ENCODE results near the gene BCL2.

Gene BCL2

DNA sequence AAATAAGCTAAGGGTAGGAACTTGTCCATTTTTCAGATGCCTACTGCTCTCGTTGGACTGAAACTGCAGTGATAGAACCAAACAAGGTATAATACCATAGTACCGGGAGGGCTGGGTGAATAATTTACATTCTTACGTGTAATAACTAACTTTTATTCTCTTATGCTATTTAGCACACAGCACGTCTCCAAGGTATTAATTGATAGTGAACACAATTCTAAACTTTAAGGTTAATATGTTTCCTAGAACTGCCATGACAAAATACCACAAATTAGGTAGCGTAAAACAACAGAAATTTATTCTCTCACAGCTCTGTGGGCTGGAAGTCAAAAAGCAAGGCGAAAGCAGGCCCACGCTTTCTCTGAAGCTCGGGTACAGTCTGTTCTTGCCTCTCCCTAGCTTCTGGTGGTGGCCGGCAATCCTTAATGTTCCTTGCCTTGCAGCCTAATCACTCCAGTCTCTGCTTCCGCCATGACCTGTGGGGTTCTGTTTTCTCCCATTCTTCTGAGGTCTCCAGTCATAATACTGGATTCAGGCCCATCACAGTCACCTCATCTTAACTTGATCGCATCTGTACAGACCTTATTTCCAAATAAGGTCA lies 5.6 kb upstream of the BCL2 start:
- DNase-seq: no peak

- DNase-seq: peak; percentile 76
Observed at GRCh38 chr18:63322908-63323634, 3.5 kb upstream of the BCL2 start.

- no peak for DNase-seq
Observed at GRCh38 chr18:63322206-63322605, 2.6 kb upstream of the BCL2 start.

GRCh38 chr18:63321291-63321690 lies 1.7 kb upstream of the BCL2 start:
- no peak for DNase-seq

DNA sequence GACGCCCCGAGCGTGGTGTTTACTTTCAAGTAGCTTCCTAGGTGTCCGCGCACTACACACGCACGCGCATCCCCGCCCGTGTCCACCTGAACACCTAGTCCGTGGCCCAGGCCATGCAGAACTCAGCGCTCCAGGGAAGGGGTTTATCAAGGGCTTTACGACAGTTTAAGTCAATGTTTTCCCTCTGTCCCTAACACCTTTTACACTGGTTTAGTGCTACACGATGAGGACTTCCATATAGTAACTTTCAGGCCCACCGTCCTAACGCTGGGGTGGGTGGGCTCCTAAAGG lies 1.4 kb upstream of the BCL2 start:
- no peak for DNase-seq

- peak; percentile 54 for DNase-seq
Observed at GRCh38 chr18:63320123-63320974, 780 bp upstream of the BCL2 start.

GRCh38 chr18:63318889-63319382 lies 633 bp downstream of the BCL2 start:
- DNase-seq: no peak

GRCh38 chr18:63317982-63318888 lies 1.3 kb downstream of the BCL2 start:
- DNase-seq: peak; percentile 14

GRCh38 chr18:63317556-63317946 lies 2.0 kb downstream of the BCL2 start:
- no peak for DNase-seq

DNA sequence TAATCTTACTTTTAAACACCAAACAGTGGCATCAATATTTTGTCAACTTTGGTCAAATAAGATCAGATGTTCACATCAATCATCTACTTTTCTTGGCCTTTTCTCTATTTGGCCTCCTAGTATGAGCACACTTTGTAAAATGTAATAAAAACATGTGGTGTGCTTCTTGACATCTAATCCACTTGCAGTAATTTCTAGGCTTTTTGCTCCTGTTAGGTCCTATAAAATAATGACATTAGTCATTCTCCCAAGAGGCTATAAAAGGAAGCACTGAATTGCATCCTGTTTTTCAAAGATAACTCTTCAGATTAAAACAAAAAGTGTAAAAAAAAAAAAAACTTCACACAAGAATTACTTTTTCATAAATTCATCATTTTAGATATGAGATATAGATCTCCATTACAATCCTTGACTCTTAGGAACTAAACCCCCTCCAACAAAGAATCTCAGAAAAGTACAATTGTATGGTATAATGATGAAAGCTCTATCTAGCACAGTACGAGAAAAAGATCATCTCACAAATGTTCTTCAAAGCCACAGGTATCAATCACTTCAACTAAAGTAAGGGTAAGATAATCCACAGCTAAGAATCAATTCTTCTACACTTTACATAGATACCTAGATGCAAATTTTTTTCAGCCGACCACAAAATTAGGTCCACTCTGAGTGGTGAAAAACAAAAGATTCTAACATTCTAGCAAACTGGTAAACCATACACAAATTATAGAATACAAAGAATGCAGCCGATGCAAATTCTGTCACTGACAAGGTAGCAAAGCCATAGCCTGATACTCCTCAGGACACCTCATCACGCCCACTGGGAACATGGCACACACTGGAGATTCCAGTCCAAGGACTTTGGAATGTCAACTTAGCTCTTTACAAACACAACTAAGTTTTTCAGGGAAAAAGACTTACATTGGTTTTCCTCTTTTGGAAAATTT lies 2.7 kb downstream of the BCL2 start:
- no peak for DNase-seq

DNA sequence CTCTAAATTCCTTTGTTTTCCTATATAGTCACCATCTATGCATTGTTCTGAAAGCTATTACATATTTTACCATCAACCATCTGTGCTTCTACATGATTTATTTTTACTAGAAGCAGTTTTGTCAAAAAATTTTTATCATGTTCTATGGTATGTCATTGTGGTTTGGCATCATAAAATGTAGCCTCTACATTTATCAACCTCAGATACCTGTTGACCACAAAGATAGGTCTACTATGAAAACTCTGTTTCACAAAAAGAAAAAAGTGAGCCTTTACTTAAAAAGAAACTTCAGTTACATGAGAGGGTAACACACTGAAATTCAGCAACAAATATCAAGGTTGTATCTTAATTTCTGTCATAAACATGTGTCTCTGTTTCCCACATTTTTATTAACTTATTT lies 3.7 kb downstream of the BCL2 start:
- no peak for DNase-seq

- DNase-seq: no peak
Observed at GRCh38 chr18:63315131-63315662, 4.4 kb downstream of the BCL2 start.

- DNase-seq: no peak
Observed at GRCh38 chr18:63314062-63314790, 5.3 kb downstream of the BCL2 start.

- DNase-seq: no peak
Observed at GRCh38 chr18:63313396-63313917, 6.1 kb downstream of the BCL2 start.

DNA sequence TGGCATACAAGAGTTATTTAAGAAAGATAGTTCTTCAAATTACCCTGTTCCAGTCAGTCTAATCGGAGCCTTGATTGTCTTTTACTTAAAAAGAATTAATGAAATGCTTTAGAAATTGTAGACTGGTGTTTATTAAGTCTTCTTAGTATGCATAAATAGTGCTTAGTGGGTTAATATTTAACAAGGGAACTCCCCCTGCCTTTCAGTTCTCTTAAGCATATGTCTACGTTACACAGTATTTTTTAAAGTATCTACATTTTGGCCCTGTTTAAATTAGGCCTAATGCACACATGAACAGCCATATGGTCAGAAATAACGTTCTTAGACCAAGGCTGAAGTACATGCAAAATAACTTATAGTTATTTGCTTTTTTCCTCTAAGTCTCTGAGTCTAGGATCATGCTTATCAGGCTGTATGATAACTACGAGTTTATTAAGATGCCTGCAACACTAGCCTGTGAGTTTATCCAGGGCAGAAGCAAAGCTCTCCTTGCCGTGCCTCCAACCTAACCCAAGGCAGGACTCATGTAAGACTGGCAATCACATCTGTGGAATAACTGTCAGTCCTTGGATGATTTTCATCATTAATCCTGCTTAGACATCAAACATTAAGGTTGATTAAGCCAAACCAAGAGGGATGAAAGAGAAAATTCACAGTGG lies 6.7 kb downstream of the BCL2 start:
- peak; percentile 17 for DNase-seq

- DNase-seq: no peak
Observed at GRCh38 chr18:63312019-63312409, 7.6 kb downstream of the BCL2 start.

- no peak for DNase-seq
Observed at GRCh38 chr18:63311118-63312018, 8.2 kb downstream of the BCL2 start.

DNA sequence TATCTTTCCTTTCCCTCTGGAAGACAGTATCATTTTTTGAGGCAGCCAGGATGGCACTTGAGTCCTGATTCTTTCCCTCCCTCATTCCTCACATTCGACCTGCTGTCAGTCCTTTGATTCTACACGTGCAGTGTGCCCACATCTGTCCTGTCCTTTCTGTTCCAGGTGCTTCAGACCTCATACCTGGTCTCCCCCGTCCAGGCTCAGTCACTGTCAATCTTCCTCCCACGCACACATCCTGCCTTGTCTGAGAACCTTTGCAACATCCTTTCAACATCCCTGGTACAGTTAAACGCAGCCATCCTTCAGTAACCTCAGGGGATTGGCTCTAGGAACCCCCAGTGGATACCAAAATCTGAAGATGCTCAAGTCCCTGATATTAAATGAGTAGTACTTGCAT lies 10.1 kb downstream of the BCL2 start:
- no peak for DNase-seq

Data from NCI-H1694 treated with DMSO at 0.1 percent for 48 hours (cell line).